DMS79 treated with DMSO at 0.1 percent for 48 hours (cell line): Measurements from ENCODE around the gene TIAL1.
A peak's percentile ranks its signal among the peaks of the same experiment; 100 is the strongest.
"Not testable (repeated sequence)": the region's sequence is repeated elsewhere in the genome, so short reads cannot be mapped to it uniquely, and the experiment has no call there.

Experiments
- DNase-seq: peaks from one replicate; lab custom pipeline; 2025; lab: John Stamatoyannopoulos, UW

Gene TIAL1

GRCh38 chr10:119596537-119597404, at the start of gene TIAL1:
Gene TIAL1, minus strand, starts transcription at chr10:119596964. Its CDS starts 499 bp downstream, at chr10:119596465.
- DNase-seq = peak; percentile 87

DNA sequence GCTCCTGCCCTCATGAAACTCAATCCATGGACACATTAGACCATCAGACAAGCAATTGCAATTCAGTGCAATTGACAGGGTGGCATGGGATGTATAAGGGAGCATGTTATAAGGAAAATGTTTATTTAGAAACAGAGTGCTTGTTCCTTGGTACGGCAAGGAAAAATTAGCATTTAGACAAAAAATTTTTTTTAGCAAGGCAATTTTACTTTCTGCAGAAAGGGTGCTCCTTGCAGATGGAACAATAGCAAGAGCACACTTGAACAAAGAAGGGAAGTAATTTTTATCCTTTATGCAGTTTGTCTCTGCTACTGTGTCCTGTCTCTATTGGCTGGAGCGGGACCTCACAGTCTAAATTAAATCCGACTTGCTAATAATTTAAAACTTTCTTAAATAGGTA, 48.2 kb upstream of the TIAL1 start:
- DNase-seq = no peak

GRCh38 chr10:119644205-119644814, 47.5 kb upstream of the TIAL1 start:
- DNase-seq = no peak

- DNase-seq = no peak
Observed at GRCh38 chr10:119643306-119644204, 46.8 kb upstream of the TIAL1 start.

- no peak for DNase-seq
Observed at GRCh38 chr10:119642556-119643111, 45.9 kb upstream of the TIAL1 start.

GRCh38 chr10:119640875-119641526, 44.2 kb upstream of the TIAL1 start:
- no peak for DNase-seq

DNA sequence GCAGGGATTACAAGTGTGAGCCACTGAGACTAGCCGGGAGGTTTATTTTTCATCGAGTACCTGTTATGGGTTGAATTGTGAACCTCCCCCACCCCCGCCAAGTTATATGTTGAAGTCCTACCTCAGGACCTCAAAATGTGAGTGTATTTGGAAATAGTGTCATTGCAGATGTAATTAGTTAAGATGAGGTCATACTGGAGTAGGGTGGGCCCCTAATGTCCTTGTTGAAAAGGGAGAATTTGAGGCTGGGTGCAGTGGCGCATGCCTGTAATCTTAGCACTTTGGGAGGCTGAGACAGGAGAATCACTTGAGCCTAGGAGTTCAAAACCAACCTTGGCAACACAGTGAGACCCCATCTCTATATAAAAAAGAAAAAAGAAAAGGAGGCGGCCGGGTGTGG, 43.6 kb upstream of the TIAL1 start:
- DNase-seq = no peak

DNA sequence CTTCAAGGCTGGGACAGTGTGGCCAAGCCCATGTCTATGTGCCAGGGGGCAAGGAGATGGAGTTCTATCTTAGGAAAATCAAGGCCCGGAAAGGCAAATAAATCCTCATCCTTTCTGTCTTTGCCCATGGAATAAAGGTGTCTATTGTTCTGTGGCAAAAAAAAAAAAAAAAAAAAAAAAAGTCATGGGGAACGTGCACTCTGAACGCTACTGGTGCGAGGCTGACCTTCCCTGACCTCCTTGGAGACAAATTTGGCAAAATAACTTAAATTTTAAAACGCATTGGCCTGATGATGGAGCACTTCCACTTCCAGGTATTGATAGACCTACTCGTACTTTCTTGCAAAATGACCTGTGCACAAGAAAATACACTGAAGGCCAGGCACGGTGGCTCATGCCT, 42.2 kb upstream of the TIAL1 start:
- DNase-seq = no peak

DNA sequence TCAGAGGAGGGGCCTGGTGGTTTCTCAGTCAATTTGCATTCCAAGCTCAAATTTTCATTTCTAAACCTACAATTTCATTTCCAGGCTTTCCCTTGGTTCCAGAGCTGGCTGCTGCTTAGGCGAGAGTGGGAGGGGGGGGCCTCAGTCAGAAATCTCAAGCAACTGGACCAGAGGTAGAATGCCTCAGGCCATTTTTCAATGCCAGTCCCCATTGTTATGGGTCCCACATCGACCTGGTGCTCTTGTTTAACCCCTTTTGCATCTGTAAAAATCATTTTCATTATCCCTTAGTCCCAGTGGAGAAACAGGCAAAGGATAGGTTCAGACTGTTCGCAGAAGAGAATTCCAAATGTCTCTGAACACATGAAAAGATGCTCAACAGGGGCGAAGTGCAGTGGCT, 40.9 kb upstream of the TIAL1 start:
- DNase-seq = no peak

- no peak for DNase-seq
Observed at GRCh38 chr10:119634219-119634544, 37.4 kb upstream of the TIAL1 start.

DNA sequence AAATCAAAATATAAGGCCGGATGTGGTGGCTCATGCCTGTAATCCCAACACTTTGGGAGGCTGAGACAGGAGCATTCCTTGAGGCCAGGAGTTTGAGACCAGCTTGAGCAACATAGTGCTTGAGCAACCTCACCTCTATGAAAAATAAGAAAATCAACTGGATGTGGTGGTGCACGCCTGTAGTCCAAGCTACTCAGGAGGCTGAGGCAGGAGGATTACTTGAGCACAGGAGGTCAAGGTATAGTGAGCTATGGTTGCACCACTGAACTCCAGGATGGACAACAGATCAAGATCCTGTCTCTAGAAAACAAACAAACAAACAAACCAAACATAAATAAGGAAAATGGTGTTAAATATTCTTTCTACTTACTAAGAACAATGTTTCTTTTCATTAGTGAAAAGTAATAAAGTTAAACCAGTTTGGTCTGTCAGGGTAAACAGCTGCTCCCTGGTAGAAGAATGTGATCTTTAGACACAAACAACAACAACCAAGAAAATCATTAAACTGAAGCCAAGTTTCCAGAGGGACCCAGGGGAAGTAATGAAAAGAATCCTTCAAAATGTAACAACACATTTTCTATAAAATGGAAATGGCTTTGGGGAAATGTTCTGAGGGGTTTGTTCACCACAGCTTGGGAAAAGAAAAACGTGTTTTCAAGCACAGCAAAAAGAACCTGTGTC, 36.9 kb upstream of the TIAL1 start:
- DNase-seq = no peak

GRCh38 chr10:119630300-119630699, 33.5 kb upstream of the TIAL1 start:
- no peak for DNase-seq

- DNase-seq = no peak
Observed at GRCh38 chr10:119625570-119626280, 29.0 kb upstream of the TIAL1 start.

GRCh38 chr10:119621078-119621384, 24.3 kb upstream of the TIAL1 start:
- DNase-seq = no peak

DNA sequence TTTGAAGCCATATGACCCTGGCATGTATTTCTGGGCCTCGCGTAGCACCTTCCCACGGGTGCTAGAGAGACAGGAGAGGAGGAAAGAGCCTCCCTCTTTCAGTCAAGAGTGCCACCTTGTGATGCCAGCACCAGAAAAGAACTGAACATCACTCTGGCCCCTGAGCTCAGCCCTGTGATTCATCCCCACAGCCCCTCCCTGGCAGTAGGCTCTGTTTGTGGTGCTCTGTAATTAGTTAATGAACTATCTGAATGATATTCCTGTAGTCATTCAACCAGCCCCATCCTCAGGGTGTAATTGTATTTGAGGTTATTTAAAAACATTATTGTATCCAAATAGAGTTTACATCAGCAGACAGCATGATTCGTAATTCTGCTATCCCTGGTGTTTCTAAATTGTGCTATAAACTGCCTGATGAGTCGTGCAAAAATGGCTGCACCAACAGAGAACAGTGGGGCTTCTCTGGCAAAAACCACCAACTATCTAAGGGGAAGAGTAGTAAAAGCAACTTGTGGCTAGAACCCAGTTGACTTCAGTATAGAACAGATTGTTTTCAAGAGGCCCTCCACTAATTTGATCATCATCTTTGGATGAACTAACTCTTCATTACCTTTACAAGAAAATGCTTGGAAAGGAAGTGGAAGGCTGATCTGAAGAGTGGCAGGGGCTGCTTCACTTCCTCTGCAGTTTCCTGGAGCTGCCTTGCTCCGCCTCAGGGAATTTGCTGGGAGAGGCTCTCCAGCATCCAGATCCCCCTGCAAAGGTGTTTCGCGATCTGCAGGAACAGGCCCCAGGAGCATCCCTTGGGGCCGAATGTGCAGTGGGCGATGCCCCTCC, 23.7 kb upstream of the TIAL1 start:
- DNase-seq = no peak

- DNase-seq = not testable (repeated sequence)
Observed at GRCh38 chr10:119619811-119620210, 23.0 kb upstream of the TIAL1 start.

GRCh38 chr10:119619215-119619614, 22.5 kb upstream of the TIAL1 start:
- no peak for DNase-seq

DNA sequence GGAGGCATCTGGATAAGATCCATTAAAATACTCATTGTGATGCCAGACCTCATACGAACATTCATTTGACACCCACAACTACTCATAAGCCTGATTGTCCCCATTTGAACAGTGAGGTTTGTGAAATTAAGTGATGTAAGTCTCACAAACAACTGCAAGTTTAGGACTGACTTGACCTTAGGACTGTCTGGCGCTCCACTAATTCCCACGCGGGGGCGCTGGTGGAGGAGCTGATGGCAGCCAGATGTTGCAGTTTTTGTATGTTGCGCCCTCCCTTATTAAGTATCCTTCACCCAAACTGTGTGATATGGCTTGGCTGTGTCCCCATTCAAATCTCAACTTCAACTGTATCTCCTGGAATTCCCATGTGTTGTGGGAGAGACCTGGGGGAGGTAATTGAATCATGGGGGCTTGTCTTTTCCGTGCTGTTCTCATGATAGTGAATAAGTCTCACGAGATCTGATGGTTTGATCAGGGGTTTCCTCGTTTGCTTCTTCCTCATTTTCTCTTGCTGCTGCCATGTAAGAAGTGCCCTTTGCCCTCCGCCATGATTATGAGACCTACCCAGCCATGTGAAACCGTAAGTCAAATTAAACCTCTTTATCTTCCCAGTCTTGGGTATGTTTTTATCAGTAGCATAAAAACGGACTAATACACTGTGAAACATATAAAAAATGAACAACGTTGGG, 20.3 kb upstream of the TIAL1 start:
- DNase-seq = no peak

GRCh38 chr10:119614686-119615085, 17.9 kb upstream of the TIAL1 start:
- no peak for DNase-seq
